Activated CD4-positive, alpha-beta T cell treated with anti-CD3 and anti-CD28 coated beads, Interleukin-10, Interleukin-2, amounts not matched to agents 100 ng/mL and 50 ng/mL, durations not matched to agents 16 hours and 8 hours (primary cell): Measurements from ENCODE around the gene ORC4.

Experiments
- DNase-seq: peaks from one replicate; pipeline ENCODE4 v3.0.0-alpha.2; 2020

ORC4 gene

GRCh38 chr2:147927053-147927588 lies 93.4 kb downstream of the ORC4 start:
- DNase-seq = no peak

DNA sequence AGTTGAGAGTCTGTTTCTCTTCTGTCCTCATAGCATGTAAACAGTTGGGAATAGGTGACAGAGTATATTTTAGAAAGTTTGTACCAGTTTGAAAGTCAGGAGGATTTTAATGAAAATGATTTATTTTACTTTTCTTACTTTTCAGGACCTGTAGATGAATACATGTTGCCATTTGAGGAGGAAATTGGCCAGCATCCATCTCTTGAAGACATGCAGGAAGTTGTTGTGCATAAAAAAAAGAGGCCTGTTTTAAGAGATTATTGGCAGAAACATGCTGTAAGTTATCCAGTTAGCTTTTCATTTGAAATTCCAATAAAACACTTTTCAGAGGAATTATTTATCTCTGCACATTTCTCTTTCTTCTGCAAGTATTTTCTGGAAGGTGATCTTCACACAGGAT lies 94.7 kb downstream of the ORC4 start:
- no peak for DNase-seq

DNA sequence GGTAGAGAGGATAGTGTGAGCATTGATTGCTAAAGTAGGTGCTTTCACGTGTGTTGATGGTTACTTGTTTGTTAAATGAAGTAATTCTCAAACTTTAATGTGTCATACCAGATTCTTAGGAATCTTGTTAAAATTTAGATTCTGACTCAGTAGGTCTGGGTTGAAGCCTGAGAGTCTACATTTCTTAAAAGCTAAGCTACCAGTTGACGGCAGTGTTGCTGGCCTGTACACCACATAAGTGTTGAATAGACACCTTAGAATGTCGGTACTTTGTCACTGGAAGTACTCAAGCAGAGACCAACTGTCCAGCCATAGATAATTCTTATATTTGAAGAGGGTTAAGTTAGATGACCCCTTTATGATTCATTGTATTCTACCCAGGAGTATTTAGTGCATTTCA lies 95.9 kb downstream of the ORC4 start:
- no peak for DNase-seq

- DNase-seq = no peak
These were observed 96.7 kb downstream of the ORC4 start for GRCh38 chr2:147923846-147924245.

DNA sequence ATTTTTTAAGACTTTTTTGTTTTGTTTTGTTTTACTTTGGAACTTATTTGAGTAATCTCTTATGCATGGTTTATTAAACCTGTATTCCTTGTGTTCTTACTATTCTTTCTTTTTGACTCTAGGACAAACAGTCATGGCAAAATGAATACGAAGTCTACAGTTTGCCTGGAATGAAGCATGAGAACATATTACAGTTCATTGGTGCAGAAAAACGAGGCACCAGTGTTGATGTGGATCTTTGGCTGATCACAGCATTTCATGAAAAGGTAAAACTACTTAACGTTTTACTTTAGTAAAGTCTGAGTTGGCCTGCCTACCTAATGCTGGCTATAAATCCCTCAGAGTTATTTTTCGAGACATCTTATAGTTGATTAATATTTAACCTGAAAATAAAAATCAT lies 103.4 kb downstream of the ORC4 start:
- DNase-seq = no peak

- DNase-seq = no peak
These were observed 103.8 kb downstream of the ORC4 start for GRCh38 chr2:147916723-147917122.

GRCh38 chr2:147916067-147916466 lies 104.5 kb downstream of the ORC4 start:
- DNase-seq = no peak

DNA sequence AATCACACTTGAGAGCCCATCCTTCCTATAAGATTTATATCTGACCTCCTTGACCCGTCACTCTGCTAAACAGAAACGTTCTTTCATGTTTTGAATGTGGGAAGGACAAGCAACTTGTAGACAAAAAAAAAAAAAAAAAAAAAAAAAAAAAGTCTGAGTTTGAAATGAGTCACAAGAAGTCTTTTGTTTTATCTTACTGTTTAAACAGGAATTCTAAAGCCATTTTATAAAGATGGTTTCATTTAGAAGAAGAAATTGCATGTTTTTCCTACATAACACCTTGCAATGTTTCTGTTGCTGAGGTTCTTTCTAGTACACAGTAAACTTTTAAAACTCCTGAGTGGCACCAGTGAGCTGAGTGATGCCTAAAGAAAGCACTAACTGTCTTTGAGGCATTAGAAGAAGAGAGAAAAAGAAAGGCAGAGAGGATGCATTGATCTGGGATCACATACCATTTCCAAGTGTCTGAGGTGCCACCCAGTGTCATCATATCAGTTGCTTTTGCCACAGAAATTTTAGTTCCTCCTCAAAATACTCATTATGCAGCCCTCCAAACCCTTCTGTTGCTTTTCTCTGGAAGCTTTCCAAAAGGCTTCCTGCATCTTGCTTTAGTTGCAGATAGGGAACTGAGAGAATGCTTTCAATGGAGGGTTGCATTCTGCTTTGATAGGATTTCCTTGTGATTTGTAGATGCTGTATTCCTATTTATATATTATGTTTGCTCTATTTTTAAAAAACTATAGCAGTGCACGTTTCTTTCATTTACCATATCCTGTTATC lies 106.6 kb downstream of the ORC4 start:
- DNase-seq = no peak

- peak; percentile 50 for DNase-seq
These were observed 109.5 kb downstream of the ORC4 start for GRCh38 chr2:147910990-147911473.

- DNase-seq = no peak
These were observed 111.4 kb downstream of the ORC4 start for GRCh38 chr2:147909178-147909577.

GRCh38 chr2:147904051-147904450 lies 116.5 kb downstream of the ORC4 start:
- DNase-seq = no peak

GRCh38 chr2:147888680-147889079 lies 131.9 kb downstream of the ORC4 start:
- no peak for DNase-seq

- DNase-seq = no peak
These were observed 134.4 kb downstream of the ORC4 start for GRCh38 chr2:147886136-147886535.

GRCh38 chr2:147884830-147885229 lies 135.7 kb downstream of the ORC4 start:
- no peak for DNase-seq

DNA sequence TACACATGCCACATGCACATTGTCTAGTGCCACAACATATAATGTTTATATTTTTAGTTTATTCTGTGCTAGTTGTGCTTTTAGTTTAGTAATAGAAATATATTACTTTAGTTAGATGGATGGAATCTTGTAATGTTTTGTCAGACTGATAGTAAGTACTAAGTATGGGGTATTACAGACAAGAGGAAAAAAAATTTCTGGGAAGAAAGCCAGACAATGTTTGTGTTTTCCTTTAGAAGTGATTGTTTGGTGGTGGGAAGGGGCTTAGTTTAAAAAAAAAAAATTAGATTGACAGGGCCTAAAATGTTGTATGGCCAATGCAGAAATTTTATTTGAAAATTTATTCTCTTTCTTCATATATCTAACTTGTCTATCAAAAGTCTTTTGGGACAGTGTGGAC lies 137.9 kb downstream of the ORC4 start:
- no peak for DNase-seq
